Bronchus fibroblast of lung (primary cell): Measurements from ENCODE around the gene COG3. TPM values are rescaled to one million over a fixed set of nuclear protein-coding genes. Genes with fewer than 3 reads are reported as not detected.

ENCODE experiments used
- total RNA-seq: library from RNA; depleted of rRNA; stranded (reverse); fragments of >200 nt; gene quantifications from 2 replicates; pipeline ENCODE4 v1.2.3, GENCODE V29; 2015

Gene COG3
- 19.5 and 21.0 TPM in 2 replicates for total RNA-seq

GRCh38 chr13:45464687-45465453, at the start of gene COG3:
COG3 (plus strand) TSS chr13:45464939; CDS start chr13:45465037, 98 bp downstream.

GRCh38 chr13:45417790-45418534, 46.8 kb upstream of the COG3 start, which contains the start of gene SLC25A30:
SLC25A30 (minus strand) TSS chr13:45418373; CDS start chr13:45411425, 6,948 bp downstream.

Other genes starting within 250 kb of the COG3 start
- gene TPT1, start 123.8 kb upstream of the COG3 start, total RNA-seq: 1,175 and 1,187 TPM in 2 replicates
- gene SLC25A30, start 46.6 kb upstream of the COG3 start, total RNA-seq: 2.8 and 2.9 TPM in 2 replicates
- gene ERICH6B, start 150.8 kb downstream of the COG3 start, total RNA-seq: not detected in 2 replicates
- not detected in 2 replicates for gene CBY2, start 237.4 kb downstream of the COG3 start, total RNA-seq